ENCODE data around the gene MRGPRX3. TPM values are rescaled to one million over a fixed set of nuclear protein-coding genes. Genes with fewer than 3 reads are reported as not detected.

The MRGPRX3 gene
- total RNA-seq, 1 donor from 2014 or later: 0.51 TPM

DNA sequence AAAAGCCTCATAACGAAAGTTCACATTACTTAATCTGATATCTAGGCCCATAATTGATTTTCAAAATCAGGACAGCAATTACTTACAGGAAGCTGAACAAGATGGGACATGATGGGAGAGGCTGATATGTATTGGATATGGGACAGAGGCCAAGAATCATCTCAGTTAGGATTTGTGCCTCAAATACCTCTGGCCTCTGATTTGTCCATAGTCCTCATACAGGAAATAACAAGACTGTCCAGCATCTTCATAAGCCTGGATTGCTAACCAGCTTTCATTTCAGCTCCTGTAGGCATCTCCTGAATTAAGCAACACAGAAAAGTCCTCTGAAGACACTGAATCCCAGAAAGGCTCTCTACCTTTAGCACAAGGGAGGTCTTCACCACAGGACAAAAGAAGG is 36.0 kb downstream of the MRGPRX3 start:
- no peak for DNase-seq (ENCODE audit: low read depth in 2 of 2)

DNA sequence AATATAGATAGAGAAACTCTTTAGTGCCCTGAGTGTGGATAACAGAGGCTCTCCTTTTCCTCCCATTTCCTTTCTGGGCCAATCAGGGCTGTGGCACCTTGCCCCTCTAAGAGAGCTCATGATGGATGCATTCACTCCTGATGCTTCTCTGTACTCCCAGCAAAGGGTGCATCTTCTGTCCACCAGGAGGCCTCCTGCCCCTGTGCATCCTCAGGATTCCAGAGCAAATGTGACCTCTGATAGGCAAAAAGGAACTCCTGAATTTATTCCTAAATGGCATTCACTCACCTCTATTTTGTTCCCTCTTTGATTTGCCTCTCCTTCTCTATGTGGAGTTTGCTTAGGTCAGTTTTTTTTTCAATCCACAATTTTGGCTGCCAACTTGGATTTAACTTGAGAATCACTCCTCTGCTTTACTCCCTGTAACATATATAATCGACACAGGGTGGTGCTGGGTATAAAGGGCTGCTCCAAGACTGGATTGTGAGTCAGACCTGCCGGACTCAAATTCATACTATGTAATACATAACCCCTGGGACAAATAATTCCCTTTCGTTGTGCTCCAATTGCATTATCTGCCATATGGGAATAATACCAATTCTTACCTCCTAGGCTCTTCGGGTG is 39.1 kb downstream of the MRGPRX3 start:
- DNase-seq (ENCODE audit: low read depth in 2 of 2): peak in 1 of 2 donors; percentile 12

DNA sequence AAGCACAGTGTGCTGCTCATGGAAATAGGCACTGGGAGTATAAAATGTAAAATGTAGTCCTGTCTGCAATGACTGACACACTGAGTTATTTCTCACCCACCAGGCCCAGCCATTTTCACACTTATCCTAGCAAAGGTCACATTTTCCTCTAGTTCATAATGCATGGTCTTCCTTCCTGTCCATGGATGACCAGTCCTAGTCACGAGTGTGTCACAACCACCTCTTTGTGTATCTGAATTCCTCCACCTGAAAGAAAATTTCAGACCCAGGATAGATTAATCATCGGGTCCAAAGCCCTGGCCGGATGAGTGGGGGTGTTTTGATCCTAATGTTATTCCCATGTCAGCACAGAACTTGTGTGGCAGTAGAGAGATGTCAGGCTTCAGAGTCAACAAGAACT is 40.3 kb downstream of the MRGPRX3 start, which contains the start of gene MRGPRX4:
Gene MRGPRX4 (plus strand): TSS at position 172 of the 400 bp plus-strand sequence. CDS start 420 bp downstream, outside the sequence.
- DNase-seq (ENCODE audit: low read depth in 2 of 2): peak; percentile 42 to 50

DNA sequence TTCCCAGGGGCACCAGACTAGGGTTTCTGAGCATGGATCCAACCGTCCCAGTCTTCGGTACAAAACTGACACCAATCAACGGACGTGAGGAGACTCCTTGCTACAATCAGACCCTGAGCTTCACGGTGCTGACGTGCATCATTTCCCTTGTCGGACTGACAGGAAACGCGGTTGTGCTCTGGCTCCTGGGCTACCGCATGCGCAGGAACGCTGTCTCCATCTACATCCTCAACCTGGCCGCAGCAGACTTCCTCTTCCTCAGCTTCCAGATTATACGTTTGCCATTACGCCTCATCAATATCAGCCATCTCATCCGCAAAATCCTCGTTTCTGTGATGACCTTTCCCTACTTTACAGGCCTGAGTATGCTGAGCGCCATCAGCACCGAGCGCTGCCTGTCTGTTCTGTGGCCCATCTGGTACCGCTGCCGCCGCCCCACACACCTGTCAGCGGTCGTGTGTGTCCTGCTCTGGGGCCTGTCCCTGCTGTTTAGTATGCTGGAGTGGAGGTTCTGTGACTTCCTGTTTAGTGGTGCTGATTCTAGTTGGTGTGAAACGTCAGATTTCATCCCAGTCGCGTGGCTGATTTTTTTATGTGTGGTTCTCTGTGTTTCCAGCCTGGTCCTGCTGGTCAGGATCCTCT is 41.0 kb downstream of the MRGPRX3 start:
- no peak for DNase-seq (ENCODE audit: low read depth in 2 of 2)

Other genes with a start within 250 kb of the MRGPRX3 start
- 16.2 and 18.7 TPM in 2 replicates for gene SERGEF, start 119.5 kb upstream of the MRGPRX3 start, total RNA-seq
- gene TPH1, start 86.3 kb upstream of the MRGPRX3 start, total RNA-seq: under 0.01 TPM in 1 of 2 replicates, not detected in the other
- gene SAAL1, start 26.5 kb upstream of the MRGPRX3 start, total RNA-seq: 14.9 and 21.1 TPM in 2 replicates
- 0.51 and 2.9 TPM in 2 replicates for gene MRGPRX4, start 40.3 kb downstream of the MRGPRX3 start, total RNA-seq
- not detected in 2 replicates for gene SAA4, start 104.2 kb downstream of the MRGPRX3 start, total RNA-seq
- not detected in 2 replicates for gene SAA2, start 116.1 kb downstream of the MRGPRX3 start, total RNA-seq
- gene SAA1, start 133.7 kb downstream of the MRGPRX3 start, total RNA-seq: not detected in 2 replicates
- 18.0 and 19.0 TPM in 2 replicates for gene HPS5, start 189.6 kb downstream of the MRGPRX3 start, total RNA-seq
- 42.4 and 60.3 TPM in 2 replicates for gene GTF2H1, start 190.0 kb downstream of the MRGPRX3 start, total RNA-seq